GM12878 (cell line): Measurements from ENCODE around the gene CPSF6.

Experiments
- CTCF ChIP-seq, 3 experiments: IDR thresholded peaks in 2 of 3; conservative IDR thresholded peaks in 1 of 3; 2 replicates each; pipeline ENCODE4 v1.5.1; 2011; ENCODE audit warnings: low read depth in 3 of 3, low read length in 3 of 3, mild to moderate bottlenecking in 3 of 3, control low read depth in 2 of 3, moderate library complexity in 2 of 3, inconsistent platforms in 1 of 3, mixed read lengths in 1 of 3; ENCODE audit not compliant: control insufficient read depth in 2 of 3, insufficient read depth in 1 of 3; ENCODE audit errors: extremely low read depth in 1 of 3
- JUND ChIP-seq: IDR thresholded peaks from 2 replicates; pipeline ENCODE4 v1.6.1; 2012; ENCODE audit warnings: low read depth, mild to moderate bottlenecking, low read length, improper control_type of control experiment, moderate library complexity
- PKNOX1 ChIP-seq: fragments of 450-650 bp; IDR thresholded peaks from 2 replicates; pipeline ENCODE4 v1.6.1; 2016; ENCODE audit warnings: mild to moderate bottlenecking
- POLR2A ChIP-seq: IDR thresholded peaks from 2 replicates; pipeline ENCODE4 v1.6.1; 2011; ENCODE audit warnings: low read depth, mild to moderate bottlenecking, low read length
- SUZ12 ChIP-seq: fragments of 200-600 bp; sonication (generic); IDR thresholded peaks from one replicate; pipeline ENCODE4 v1.6.1; 2018; ENCODE audit warnings: antibody characterized with exemption, mild to moderate bottlenecking; ENCODE audit not compliant: unreplicated experiment
- TAF1 ChIP-seq: IDR thresholded peaks from 2 replicates; pipeline ENCODE4 v1.6.1; 2011; ENCODE audit warnings: mild to moderate bottlenecking, low read depth, low read length, borderline replicate concordance

GRCh38 chr12:69275471-69275891 is 36.1 kb downstream of the CPSF6 start:
- no peak for TF ChIP-seq PKNOX1
- TF ChIP-seq SUZ12: no peak
- no peak for TF ChIP-seq POLR2A
- TF ChIP-seq CTCF (IDR thresholded peaks at IDR 0.05 in 2 of 3, conservative IDR thresholded peaks at IDR 0.05 in 1 of 3; ENCODE audit: control insufficient read depth in 2 of 3, extremely low read depth in 1 of 3, insufficient read depth in 1 of 3, low read depth in 3 of 3, low read length in 3 of 3): no peak
- TF ChIP-seq JUND: no peak
- TF ChIP-seq TAF1: no peak
